Smooth muscle cell (in vitro differentiated cells): Measurements from ENCODE around the gene PDF. TPM values are rescaled to one million over a fixed set of nuclear protein-coding genes. Genes with fewer than 3 reads are reported as not detected.

ENCODE experiments used
- DNase-seq: peaks from one replicate; lab custom pipeline; 2025; ENCODE audit not compliant: unreplicated experiment; lab: John Stamatoyannopoulos, UW
- H2AFZ ChIP-seq: fragments of 200-600 bp; sonication (generic); 2 replicates; pipeline ENCODE4 v1.6.0; 2016; ENCODE audit warnings: antibody characterized with exemption, low read depth, mild to moderate bottlenecking
- H3F3A ChIP-seq: fragments of 200-600 bp; sonication (generic); 2 replicates; pipeline ENCODE4 v1.6.0; 2017; ENCODE audit warnings: antibody characterized with exemption, low read depth
- H3K27ac ChIP-seq: fragments of 200-600 bp; sonication (generic); 2 replicates; pipeline ENCODE4 v1.5.1; 2016; ENCODE audit warnings: low read depth, mild to moderate bottlenecking
- H3K27me3 ChIP-seq: fragments of 200-600 bp; sonication (generic); 2 replicates; pipeline ENCODE4 v1.6.1; 2016; ENCODE audit warnings: low read depth, mild to moderate bottlenecking
- H3K36me3 ChIP-seq: fragments of 200-600 bp; sonication (generic); 2 replicates; pipeline ENCODE4 v1.5.1; 2016; ENCODE audit warnings: low read depth
- H3K4me1 ChIP-seq: fragments of 200-600 bp; sonication (generic); 2 replicates; pipeline ENCODE4 v1.5.1; 2016; ENCODE audit warnings: low read depth
- H3K4me2 ChIP-seq: fragments of 200-600 bp; sonication (generic); 2 replicates; pipeline ENCODE4 v1.6.0; 2016; ENCODE audit warnings: mild to moderate bottlenecking
- H3K4me3 ChIP-seq: fragments of 200-600 bp; sonication (generic); 2 replicates; pipeline ENCODE4 v1.5.1; 2016; ENCODE audit warnings: mild to moderate bottlenecking
- H3K79me2 ChIP-seq: fragments of 200-600 bp; sonication (generic); 2 replicates; pipeline ENCODE4 v1.6.0; 2016; ENCODE audit warnings: low read depth, mild to moderate bottlenecking
- H3K9ac ChIP-seq: fragments of 200-600 bp; sonication (generic); 2 replicates; pipeline ENCODE4 v1.6.0; 2016; ENCODE audit warnings: low read depth
- H3K9me3 ChIP-seq: fragments of 200-600 bp; sonication (generic); replicated peaks from 2 replicates; pipeline ENCODE4 v1.5.1; 2016; ENCODE audit warnings: low read depth
- H4K20me1 ChIP-seq: fragments of 200-600 bp; sonication (generic); 2 replicates; pipeline ENCODE4 v1.6.0; 2016; ENCODE audit warnings: low read depth
- CTCF ChIP-seq: fragments of 200-600 bp; sonication (generic); IDR thresholded peaks from 2 replicates; pipeline ENCODE4 v1.5.1; 2017; ENCODE audit warnings: borderline replicate concordance, mild to moderate bottlenecking, antibody characterized with exemption; ENCODE audit not compliant: insufficient read depth, poor library complexity, severe bottlenecking
- WGBS: methylation state at CpG from one replicate; pipeline ENCODE4 v1.1.7; 2016; ENCODE audit warnings: low lambda C conversion rate; 5-methylcytosine and 5-hydroxymethylcytosine counted together
- polyA plus RNA-seq: library from polyadenylated mRNA; unstranded; fragments of >200 nt; fragmentation: Nextera tagmentation; extraction: Ambion mirVana; gene quantifications from 2 replicates; pipeline ENCODE4 v1.2.1, GENCODE V29; 2016
- total RNA-seq: library from RNA; depleted of rRNA; stranded (reverse); fragments of >200 nt; gene quantifications from 2 replicates; pipeline ENCODE4 v1.2.3, GENCODE V29; 2014

The PDF gene
- total and polyA plus RNA-seq, 2 experiments from 2014 or later = 4.4 to 5.4 TPM

- 98% methylated on average over 30 of the region's 30 CpGs for WGBS
- Histone ChIP-seq H4K20me1 (peaks cover 39% of the 10 kb centered on the region), H3K79me2 (peaks cover 27% of the 10 kb centered on the region)
Measured at GRCh38 chr16:69318177-69318910, 12.0 kb downstream of the PDF start.

GRCh38 chr16:69316595-69317034 is 13.8 kb downstream of the PDF start:
- no peaks in the 10 kb centered on the region for H3K9me3 ChIP-seq
- 98% methylated on average over 17 of the region's 17 CpGs for WGBS
- H3K4me3 ChIP-seq = no peak overlapping the region
- no peak overlapping the region for H2AFZ ChIP-seq
- H3K36me3 ChIP-seq = no peaks in the 10 kb centered on the region
- no peak overlapping the region for H3K4me2 ChIP-seq
- peaks cover 8% of the 10 kb centered on the region for H3K4me1 ChIP-seq
- peaks cover 39% of the 10 kb centered on the region for H3K79me2 ChIP-seq
- H3F3A ChIP-seq = no peaks in the 10 kb centered on the region
- no peaks in the 10 kb centered on the region for H3K27me3 ChIP-seq
- no peak overlapping the region for H3K27ac ChIP-seq
- no peak for DNase-seq
- no peak overlapping the region for H3K9ac ChIP-seq
- no peak for TF ChIP-seq CTCF
- peaks cover 46% of the 10 kb centered on the region for H4K20me1 ChIP-seq

More at GRCh38 chr16:69318177-69318910, 12.0 kb downstream of the PDF start:
- no peak for DNase-seq
- Histone ChIP-seq H2AFZ (no peak overlapping the region), H3K36me3 (no peaks in the 10 kb centered on the region), H3K9me3 (no peaks in the 10 kb centered on the region), H3K4me3 (no peak overlapping the region), H3K27ac (no peak overlapping the region), H3F3A (no peaks in the 10 kb centered on the region), H3K9ac (no peak overlapping the region), H3K4me2 (no peak overlapping the region), H3K27me3 (no peaks in the 10 kb centered on the region), H3K4me1 (no peaks in the 10 kb centered on the region)
- no peak for TF ChIP-seq CTCF

- Histone ChIP-seq H3K27ac (no peak overlapping the region), H3K9ac (no peak overlapping the region), H3K4me2 (no peak overlapping the region), H3F3A (no peaks in the 10 kb centered on the region), H2AFZ (no peak overlapping the region), H3K9me3 (no peaks in the 10 kb centered on the region), H3K36me3 (no peaks in the 10 kb centered on the region), H3K4me3 (no peak overlapping the region), H3K4me1 (peaks cover 8% of the 10 kb centered on the region), H4K20me1 (peaks cover 41% of the 10 kb centered on the region), H3K27me3 (no peaks in the 10 kb centered on the region), H3K79me2 (peaks cover 43% of the 10 kb centered on the region)
- TF ChIP-seq CTCF = no peak
- no peak for DNase-seq
- WGBS = 94% methylated on average over 30 of the region's 30 CpGs
Measured at GRCh38 chr16:69315486-69316311, 14.7 kb downstream of the PDF start.
